GM18520 (cell line): Measurements from ENCODE around the gene MT2A.

Experiments
- ATAC-seq: cut with Tn5 transposase; IDR thresholded peaks from one replicate; pipeline ENCODE4 v1.9.1; 2021; ENCODE audit not compliant: unreplicated experiment

MT2A gene

GRCh38 chr16:56594292-56594619 is 14.1 kb upstream of the MT2A start:
- no peak for ATAC-seq

GRCh38 chr16:56600398-56600999 is 7.9 kb upstream of the MT2A start:
- no peak for ATAC-seq

- ATAC-seq, result no peak
Measured at GRCh38 chr16:56601325-56601724, 7.1 kb upstream of the MT2A start.

DNA sequence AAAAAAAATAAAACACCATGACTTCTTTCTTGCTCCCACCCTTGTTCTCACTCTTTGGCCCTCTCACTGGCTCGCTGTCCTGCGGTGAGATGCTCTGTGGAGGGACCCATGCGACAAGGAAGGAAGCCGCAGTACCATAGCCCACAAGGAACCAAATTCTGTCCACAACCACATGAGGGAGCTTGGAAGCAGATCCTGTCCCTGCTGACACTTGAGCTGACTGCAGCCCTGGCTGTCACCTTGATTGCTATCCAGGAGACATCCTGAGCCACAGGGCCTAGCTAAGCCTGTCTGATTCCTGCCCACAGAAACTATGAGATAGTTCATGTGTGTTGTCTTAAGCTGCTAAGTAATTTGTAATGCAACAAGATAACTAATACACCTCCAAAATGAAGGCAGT is 4.8 kb upstream of the MT2A start:
- no peak for ATAC-seq

DNA sequence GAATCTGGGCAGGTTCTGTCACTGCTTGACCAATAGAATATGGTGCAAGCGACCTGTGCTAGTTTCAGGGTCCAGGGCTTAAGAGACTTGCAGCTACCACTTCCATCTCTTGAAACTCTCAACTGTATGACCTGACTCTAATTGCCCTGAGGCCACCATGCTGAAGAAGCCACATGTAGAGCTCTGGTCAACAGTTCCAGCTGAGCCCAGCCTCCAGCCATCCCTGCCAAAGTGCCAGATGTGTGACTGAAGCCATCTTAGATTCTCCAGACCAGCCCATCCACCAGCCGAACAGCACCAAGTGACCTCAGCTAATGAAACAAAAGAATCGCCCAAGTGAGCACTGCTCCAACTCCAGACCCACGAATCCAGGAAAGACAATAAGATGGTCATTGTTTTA is 3.4 kb upstream of the MT2A start:
- ATAC-seq, result no peak

- ATAC-seq, result no peak
Measured at GRCh38 chr16:56605475-56605874, 2.9 kb upstream of the MT2A start.

DNA sequence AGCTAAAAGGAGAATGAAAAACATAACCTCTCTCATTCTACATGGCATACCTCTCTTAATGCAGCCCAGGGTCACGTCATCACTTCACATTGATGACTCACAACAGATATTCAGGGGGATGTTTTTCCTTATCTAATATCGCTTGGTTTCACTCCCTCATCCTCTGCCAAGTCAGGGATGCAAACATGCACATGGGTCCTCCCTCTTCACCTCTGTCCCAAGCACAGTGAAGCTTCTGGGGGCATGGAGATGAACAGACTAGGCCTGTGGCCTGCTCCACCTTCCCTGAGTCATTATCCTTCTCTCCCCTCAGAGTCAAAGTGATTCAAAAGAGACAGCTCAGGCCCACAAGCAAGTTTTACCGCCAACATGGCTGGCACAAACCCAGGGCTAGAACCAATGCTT is 2.3 kb upstream of the MT2A start:
- no peak for ATAC-seq

DNA sequence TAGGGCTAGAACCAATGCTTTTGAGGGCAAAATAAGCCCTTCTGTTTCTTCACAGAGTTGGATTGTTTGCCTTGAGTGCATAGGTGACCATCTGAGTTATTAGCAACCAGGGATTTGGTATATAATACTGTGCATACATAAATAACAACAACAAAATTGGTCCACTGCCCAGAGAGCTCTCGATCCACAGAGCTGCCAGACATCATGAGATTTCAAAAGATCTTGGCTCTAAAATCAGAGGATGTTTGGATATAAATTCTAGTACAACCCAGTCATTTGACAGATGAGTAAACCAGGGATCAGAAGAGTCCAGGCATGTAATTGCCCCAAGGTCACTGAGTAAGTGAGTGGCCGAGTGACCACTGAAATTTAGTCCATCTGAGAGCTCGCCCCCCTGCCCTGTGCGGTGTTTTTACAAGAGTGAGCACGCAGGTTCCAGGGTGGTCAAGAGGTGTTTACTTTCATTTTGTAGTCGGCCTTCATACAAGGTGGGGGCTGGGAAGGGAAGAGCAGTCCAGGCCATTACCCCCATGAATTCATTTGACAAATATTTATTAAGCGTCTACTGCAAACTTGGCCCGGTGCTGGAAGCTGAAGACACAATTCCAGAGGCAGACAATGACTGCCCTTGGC is 1.8 kb upstream of the MT2A start:
- no peak for ATAC-seq

- no peak for ATAC-seq
Measured at GRCh38 chr16:56607109-56607618, 1.2 kb upstream of the MT2A start.

- ATAC-seq, result no peak
Measured at GRCh38 chr16:56607675-56608042, 725 bp upstream of the MT2A start.

GRCh38 chr16:56608876-56609462 is 585 bp downstream of the MT2A start:
- no peak for ATAC-seq

- no peak for ATAC-seq
Measured at GRCh38 chr16:56609463-56609921, 1.1 kb downstream of the MT2A start.

DNA sequence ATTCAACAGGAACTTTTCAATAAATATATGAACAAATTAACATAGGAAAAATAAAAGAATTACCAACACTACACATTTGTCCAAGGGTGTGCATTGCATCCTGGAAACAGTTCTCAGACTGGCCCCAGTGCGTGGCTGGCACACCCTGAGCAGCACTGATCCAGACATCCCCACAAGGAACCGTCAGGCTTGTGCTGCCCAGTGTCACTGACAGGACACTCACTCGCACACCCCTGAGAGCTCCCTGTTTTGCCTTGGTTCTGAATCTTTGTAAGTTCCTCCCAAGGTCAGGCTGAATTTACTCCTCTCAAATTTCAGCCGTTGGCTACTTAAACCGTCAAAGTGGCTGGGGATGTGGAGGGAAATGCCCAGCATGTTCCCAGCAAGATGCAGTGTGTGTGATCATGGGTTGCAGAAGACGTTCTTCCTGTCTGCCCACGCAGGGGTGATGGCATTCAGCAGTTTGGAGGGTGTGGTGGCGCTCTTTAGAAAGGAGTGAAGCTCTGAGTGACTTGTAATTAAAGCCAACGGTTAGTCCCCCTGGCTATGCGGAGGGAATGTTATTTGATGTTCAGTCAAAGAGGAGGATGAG is 1.7 kb downstream of the MT2A start:
- no peak for ATAC-seq

DNA sequence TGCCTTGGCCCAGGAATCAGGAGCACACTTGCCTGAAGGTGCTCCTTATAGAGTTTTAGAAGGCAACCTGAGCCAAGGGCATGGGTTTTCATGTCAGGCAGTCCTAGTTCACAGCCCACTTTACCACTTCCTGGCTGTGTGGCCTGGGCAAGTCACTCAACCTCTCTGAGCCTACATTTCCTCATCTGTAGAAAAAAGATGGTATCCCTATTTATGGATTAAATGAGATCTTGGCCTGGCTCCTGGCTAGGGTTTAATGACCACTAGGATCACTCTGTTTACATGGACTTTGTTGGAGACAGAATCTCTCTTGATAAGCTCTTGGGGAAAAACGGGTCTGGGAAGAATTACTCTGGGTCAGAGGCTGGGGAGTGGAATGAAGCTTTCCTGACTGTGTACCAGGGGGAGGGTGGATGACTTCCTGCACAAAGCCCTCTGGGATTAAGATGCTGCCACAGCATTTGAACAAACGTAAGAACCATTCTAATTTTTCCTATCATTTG is 2.3 kb downstream of the MT2A start:
- ATAC-seq, result no peak

- ATAC-seq, result no peak
Measured at GRCh38 chr16:56611281-56611833, 3.0 kb downstream of the MT2A start.

DNA sequence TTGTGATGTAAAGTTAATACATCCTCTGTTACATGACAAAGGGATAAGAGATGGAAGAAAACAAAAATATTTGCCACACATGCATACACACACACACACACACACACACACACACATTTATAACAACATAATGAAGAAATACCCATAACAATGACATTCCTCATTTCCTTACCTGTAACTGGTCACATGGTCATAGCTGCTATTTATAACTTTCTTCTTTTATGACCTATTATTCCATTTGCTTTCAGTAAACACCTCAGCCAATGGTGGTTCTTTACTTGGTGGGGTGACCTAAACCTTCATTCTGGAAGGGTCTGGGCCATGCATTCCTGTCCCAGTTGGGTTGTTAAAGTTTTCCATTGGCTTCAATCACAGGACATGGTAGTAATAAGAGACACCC is 5.3 kb downstream of the MT2A start:
- no peak for ATAC-seq

GRCh38 chr16:56614549-56614991 is 6.2 kb downstream of the MT2A start:
- ATAC-seq, result no peak

DNA sequence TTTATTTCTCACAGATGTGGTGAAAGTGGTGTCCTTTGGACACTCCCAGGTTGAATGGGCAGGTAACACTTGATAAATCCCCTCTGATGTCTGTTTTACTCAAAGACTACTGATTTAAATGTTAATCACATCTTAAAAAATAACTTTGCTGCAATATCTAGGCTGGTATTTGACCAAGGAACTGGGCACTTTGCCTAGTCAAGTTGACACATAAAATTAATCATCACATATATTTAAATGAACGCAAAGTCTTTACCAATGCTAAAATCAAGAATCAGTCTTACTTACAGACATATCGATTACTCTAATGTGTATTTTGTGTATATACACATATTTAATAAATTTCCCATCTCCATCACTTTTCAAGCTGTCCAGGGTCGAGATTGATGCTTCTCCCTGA is 7.0 kb downstream of the MT2A start:
- ATAC-seq, result no peak

DNA sequence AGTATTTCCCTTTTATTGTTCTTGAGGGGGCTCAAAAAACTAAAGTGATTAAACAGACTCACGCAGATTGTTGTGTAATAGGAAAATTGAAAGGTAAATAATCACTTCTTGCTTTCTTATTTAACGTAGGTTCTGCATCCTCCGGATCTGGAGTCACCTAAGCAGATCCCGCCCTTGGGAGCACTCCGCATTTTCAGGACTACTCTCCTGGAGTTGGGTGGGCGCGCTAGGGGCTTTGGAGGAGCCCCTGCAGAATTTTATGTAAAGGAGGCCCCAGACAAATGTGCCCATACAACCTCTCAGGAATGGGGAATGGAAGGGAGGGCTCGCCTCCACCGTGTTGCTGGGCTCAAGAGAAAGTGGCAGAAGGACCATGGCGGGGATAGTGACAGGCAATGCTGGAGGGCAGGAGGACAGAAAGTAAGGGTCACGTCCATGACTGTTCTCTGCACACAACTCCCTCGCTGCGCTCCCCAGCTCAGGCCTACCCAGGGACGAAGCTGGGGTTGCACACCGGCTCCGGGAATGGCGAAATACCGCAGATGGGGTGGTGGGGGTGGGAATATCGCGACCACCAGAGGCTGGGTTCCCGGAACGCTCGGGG is 8.3 kb downstream of the MT2A start:
- ATAC-seq, result no peak

- no peak for ATAC-seq
Measured at GRCh38 chr16:56617212-56618085, 9.1 kb downstream of the MT2A start.
